Upper lobe of left lung (tissue), 6 donors: ENCODE measurements around the gene UNCX. TPM values are rescaled to one million over a fixed set of nuclear protein-coding genes. Genes with fewer than 3 reads are reported as not detected.
A peak's percentile ranks its signal among the peaks of the same experiment; 100 is the strongest.

Experiments used
- ATAC-seq, 2 donors: fragments of 200-7000 bp; cut with Tn5 transposase; one replicate each; pipeline ENCODE4 v1.9.1; 2022; ENCODE audit warnings: mild to moderate bottlenecking in 2 of 2, moderate library complexity in 2 of 2; ENCODE audit not compliant: low FRiP score in 2 of 2
- DNase-seq, 2 donors: peaks; one replicate each; pipeline ENCODE4 v3.0.0-alpha.2; 2019 to 2020
- H3K27ac ChIP-seq, 4 donors: fragments of 200-600 bp; sonication (generic); one replicate each; pipeline ENCODE4 v1.5.1; 2016 to 2019
- H3K27me3 ChIP-seq, 4 donors: fragments of 200-600 bp; sonication (generic); one replicate each; pipeline ENCODE4 v1.5.1; 2017 to 2019
- H3K36me3 ChIP-seq, 4 donors: fragments of 200-600 bp; sonication (generic); one replicate each; pipeline ENCODE4 v1.5.1; 2016 to 2019
- H3K4me1 ChIP-seq, 4 donors: fragments of 200-600 bp; sonication (generic); one replicate each; pipeline ENCODE4 v1.5.1; 2018 to 2019
- H3K4me3 ChIP-seq, 4 donors: fragments of 200-600 bp; sonication (generic); one replicate each; pipeline ENCODE4 v1.5.1; 2017 to 2019; ENCODE audit warnings: mild to moderate bottlenecking in 2 of 4, moderate library complexity in 1 of 4
- H3K9me3 ChIP-seq, 4 donors: fragments of 200-600 bp; sonication (generic); one replicate each; pipeline ENCODE4 v1.5.1; 2018 to 2019
- CTCF ChIP-seq, 6 experiments: fragments of 450-650 bp in 4 of 6; fragments of 200-600 bp in 2 of 6; sonication (generic) in 2 of 6; IDR thresholded peaks; one replicate each; pipeline ENCODE4 v1.5.1; 2016 to 2019; ENCODE audit warnings: antibody characterized with exemption in 6 of 6
- EP300 ChIP-seq, 4 donors: sonication (generic); formaldehyde crosslinking; IDR thresholded peaks; one replicate each; pipeline ENCODE4 v1.5.1; 2017; ENCODE audit warnings: antibody characterized with exemption in 4 of 4, control low read depth in 2 of 4
- POLR2A ChIP-seq, 4 donors: fragments of 450-650 bp; IDR thresholded peaks; one replicate each; pipeline ENCODE4 v1.5.1; 2016 to 2017; ENCODE audit warnings: antibody characterized with exemption in 4 of 4, mild to moderate bottlenecking in 2 of 4
- POLR2AphosphoS5 ChIP-seq, 2 donors: sonication (generic); formaldehyde crosslinking; IDR thresholded peaks; one replicate each; pipeline ENCODE4 v1.5.1; 2017; ENCODE audit warnings: antibody characterized with exemption in 2 of 2
- WGBS, 2 donors: methylation state at CpG; one replicate each; pipeline ENCODE4 v1.1.5; 2017 to 2018; 5-methylcytosine and 5-hydroxymethylcytosine counted together
- total RNA-seq, 6 donors: library from RNA; depleted of rRNA in 4 of 6; stranded (reverse); fragments of >200 nt in 4 of 6; gene quantifications; one replicate each; pipeline versions ENCODE4 v1.1.0 to v1.2.1, GENCODE V29; 2016 to 2021
- donor health status: DM: no; HTN: no; CAD: no; lungs with moderate emphysema.
- donor health status: DM: no; HTN: yes; CAD: no; lungs with severe emphysema.

UNCX gene
- total RNA-seq, 6 donors from 2014 or later, result not detected

GRCh38 chr7:1243964-1244416, 11.3 kb downstream of the UNCX start:
- no peak overlapping the region for H3K4me3 ChIP-seq
- TF ChIP-seq EP300 (IDR thresholded peaks at IDR 0.05), result no peak
- TF ChIP-seq POLR2A (IDR thresholded peaks at IDR 0.05), result no peak
- TF ChIP-seq CTCF (IDR thresholded peaks at IDR 0.05), result no peak
- no peak for TF ChIP-seq POLR2AphosphoS5 (IDR thresholded peaks at IDR 0.05)
- peak in 1 of 2 donors; percentile 32 for DNase-seq
- peaks cover 7 to 95% (median 68%) of the 10 kb centered on the region in 4 donors for H3K27me3 ChIP-seq
- H3K36me3 ChIP-seq, result no peaks in the 10 kb centered on the region
- H3K27ac ChIP-seq, result no peak overlapping the region
- peaks cover 17 to 47% (median 23%) of the 10 kb centered on the region in 4 donors for H3K4me1 ChIP-seq
- H3K9me3 ChIP-seq, result no peaks in the 10 kb centered on the region
- 4% methylated on average over 5 to 24 of the region's 24 CpGs for WGBS, 2 donors
- ATAC-seq, result no peak

- peaks cover 7 to 95% (median 65%) of the 10 kb centered on the region in 4 donors for H3K27me3 ChIP-seq
- no peak for TF ChIP-seq POLR2A (IDR thresholded peaks at IDR 0.05)
- TF ChIP-seq EP300 (IDR thresholded peaks at IDR 0.05), result no peak
- no peak for TF ChIP-seq CTCF (IDR thresholded peaks at IDR 0.05)
- no peak for TF ChIP-seq POLR2AphosphoS5 (IDR thresholded peaks at IDR 0.05)
- DNase-seq (peak in 1 of 2 donors; percentile 34), ATAC-seq (no peak)
- H3K4me3 ChIP-seq, result no peak overlapping the region
- H3K4me1 ChIP-seq, result peaks cover 17 to 48% (median 23%) of the 10 kb centered on the region in 4 donors
- 1 to 11% methylated on average over 8 to 14 of the region's 14 CpGs for WGBS, 2 donors
- no peaks in the 10 kb centered on the region for H3K36me3 ChIP-seq
- H3K27ac ChIP-seq, result no peak overlapping the region
- H3K9me3 ChIP-seq, result no peaks in the 10 kb centered on the region
These were observed 12.2 kb downstream of the UNCX start for GRCh38 chr7:1244700-1245523.

GRCh38 chr7:1245524-1246050, 12.9 kb downstream of the UNCX start:
- DNase-seq (peak in 1 of 2 donors; percentile 68), ATAC-seq (no peak)
- no peaks in the 10 kb centered on the region for H3K36me3 ChIP-seq
- WGBS, 2 donors, result 14% methylated on average over 12 of the region's 12 CpGs
- no peak for TF ChIP-seq CTCF (IDR thresholded peaks at IDR 0.05)
- no peak for TF ChIP-seq POLR2AphosphoS5 (IDR thresholded peaks at IDR 0.05)
- no peak for TF ChIP-seq POLR2A (IDR thresholded peaks at IDR 0.05)
- TF ChIP-seq EP300 (IDR thresholded peaks at IDR 0.05), result no peak
- H3K4me3 ChIP-seq, result no peak overlapping the region
- H3K4me1 ChIP-seq, result peaks cover 17 to 48% (median 23%) of the 10 kb centered on the region in 4 donors
- no peak overlapping the region for H3K27ac ChIP-seq
- peaks cover 7 to 94% (median 60%) of the 10 kb centered on the region in 4 donors for H3K27me3 ChIP-seq
- no peaks in the 10 kb centered on the region for H3K9me3 ChIP-seq

DNA sequence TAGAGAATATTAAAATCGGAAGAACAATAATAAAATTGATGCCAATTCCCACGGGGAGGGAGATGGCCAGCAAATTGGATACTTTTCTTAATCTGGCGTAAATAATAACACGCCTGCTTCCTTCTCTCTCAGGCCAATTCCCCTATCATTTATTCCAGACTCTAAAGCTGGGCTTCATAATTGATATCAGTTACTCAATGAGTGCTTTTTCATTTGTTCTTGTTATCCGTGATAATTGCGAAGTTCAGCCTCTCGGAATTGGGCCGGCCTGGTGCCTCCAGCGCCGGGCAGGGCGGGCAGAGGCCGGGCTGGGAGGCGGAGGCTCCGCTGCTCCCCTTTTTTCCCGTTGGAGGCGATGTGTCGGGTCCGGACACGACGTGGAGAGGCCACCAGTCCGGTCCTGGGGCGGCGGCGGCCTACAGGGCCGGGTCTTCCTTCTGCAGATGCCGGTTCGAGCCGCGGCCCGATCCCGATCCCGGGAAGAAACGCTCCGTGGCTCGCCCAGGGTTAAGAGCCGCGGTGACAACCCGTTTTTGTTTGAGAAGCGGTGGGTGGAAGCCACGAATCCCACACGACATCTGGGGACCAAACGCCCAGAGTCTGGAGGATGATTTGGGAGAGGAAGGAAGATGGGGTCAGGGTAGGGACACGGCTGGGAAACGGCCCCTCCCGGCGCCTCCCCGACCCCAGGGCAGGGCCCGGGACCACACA, 13.6 kb downstream of the UNCX start:
- no peaks in the 10 kb centered on the region for H3K36me3 ChIP-seq
- 11 to 15% methylated on average over 19 to 42 of the region's 48 CpGs for WGBS, 2 donors
- no peak overlapping the region for H3K27ac ChIP-seq
- H3K9me3 ChIP-seq, result no peaks in the 10 kb centered on the region
- H3K27me3 ChIP-seq, result peaks cover 5 to 88% (median 56%) of the 10 kb centered on the region in 4 donors
- DNase-seq, result peak in 1 of 2 donors; percentile 72
- no peak for ATAC-seq
- no peak for TF ChIP-seq POLR2A (IDR thresholded peaks at IDR 0.05)
- no peak for TF ChIP-seq CTCF (IDR thresholded peaks at IDR 0.05)
- no peak for TF ChIP-seq POLR2AphosphoS5 (IDR thresholded peaks at IDR 0.05)
- TF ChIP-seq EP300 (IDR thresholded peaks at IDR 0.05), result no peak
- H3K4me1 ChIP-seq, result peaks cover 17 to 41% (median 23%) of the 10 kb centered on the region in 4 donors
- H3K4me3 ChIP-seq, result no peak overlapping the region
